Effector memory CD8-positive, alpha-beta T cell (primary cell): ENCODE measurements around the gene NUP93.

Experiments
- ATAC-seq: fragments of 150-1000 bp; cut with Tn5 transposase; replicated peaks from 2 replicates; pipeline ENCODE4 v1.10.0; 2021; ENCODE audit warnings: mild to moderate bottlenecking, moderate library complexity
- DNase-seq, 3 experiments: peaks; one replicate each; pipeline ENCODE4 v3.0.0; 2021
- H3K27ac Mint-ChIP-seq, 2 donors: one replicate each; pipeline ENCODE4 v1.8.0; 2022; ENCODE audit warnings: mild to moderate bottlenecking in 2 of 2, mixed read lengths in 2 of 2, moderate library complexity in 2 of 2
- H3K27me3 Mint-ChIP-seq, 2 donors: one replicate each; pipeline ENCODE4 v1.8.0; 2022; ENCODE audit warnings: mixed read lengths in 2 of 2
- H3K36me3 Mint-ChIP-seq: one replicate; pipeline ENCODE4 v1.8.0; 2022; ENCODE audit warnings: mild to moderate bottlenecking, moderate library complexity, mixed read lengths; ENCODE audit not compliant: insufficient read depth
- H3K4me1 Mint-ChIP-seq, 2 donors: one replicate each; pipeline ENCODE4 v1.8.0; 2022; ENCODE audit warnings: low read depth in 2 of 2, mixed read lengths in 2 of 2
- H3K4me3 Mint-ChIP-seq, 2 donors: one replicate each; pipeline ENCODE4 v1.8.0; 2022; ENCODE audit warnings: mild to moderate bottlenecking in 2 of 2, mixed read lengths in 2 of 2, moderate library complexity in 2 of 2
- H3K9me3 Mint-ChIP-seq, 2 donors: one replicate each; pipeline ENCODE4 v1.8.0; 2022; ENCODE audit warnings: mixed read lengths in 2 of 2

Gene NUP93

GRCh38 chr16:56763291-56763916, 33.5 kb downstream of the NUP93 start:
- no peak overlapping the region for H3K27ac Mint-ChIP-seq
- no peaks in the 10 kb centered on the region for H3K27me3 Mint-ChIP-seq
- no peaks in the 10 kb centered on the region for H3K9me3 Mint-ChIP-seq
- peaks cover 6% of the 10 kb centered on the region for H3K36me3 Mint-ChIP-seq
- H3K4me1 Mint-ChIP-seq = peaks cover 2 to 5% of the 10 kb centered on the region in 2 donors
- ATAC-seq = no peak
- no peak for DNase-seq
- H3K4me3 Mint-ChIP-seq = no peak overlapping the region

- no peak overlapping the region for H3K4me3 Mint-ChIP-seq
- DNase-seq (no peak), ATAC-seq (no peak)
- no peaks in the 10 kb centered on the region for H3K27me3 Mint-ChIP-seq
- no peak overlapping the region for H3K27ac Mint-ChIP-seq
- H3K9me3 Mint-ChIP-seq = no peaks in the 10 kb centered on the region
- no peaks in the 10 kb centered on the region for H3K36me3 Mint-ChIP-seq
- H3K4me1 Mint-ChIP-seq = peaks cover 2 to 6% of the 10 kb centered on the region in 2 donors
These were observed 34.9 kb downstream of the NUP93 start for GRCh38 chr16:56764835-56765234.

GRCh38 chr16:56765949-56766348, 36.0 kb downstream of the NUP93 start:
- DNase-seq (no peak), ATAC-seq (no peak)
- Mint-ChIP-seq H3K27ac (no peak overlapping the region), H3K36me3 (no peaks in the 10 kb centered on the region), H3K4me1 (peaks cover 3 to 15% of the 10 kb centered on the region in 2 donors), H3K4me3 (no peak overlapping the region), H3K9me3 (no peaks in the 10 kb centered on the region), H3K27me3 (no peaks in the 10 kb centered on the region)

GRCh38 chr16:56767024-56767423, 37.1 kb downstream of the NUP93 start:
- H3K27me3 Mint-ChIP-seq = no peaks in the 10 kb centered on the region
- ATAC-seq = no peak
- H3K9me3 Mint-ChIP-seq = no peaks in the 10 kb centered on the region
- no peak for DNase-seq
- no peak overlapping the region for H3K4me3 Mint-ChIP-seq
- peaks cover 10 to 25% of the 10 kb centered on the region in 2 donors for H3K4me1 Mint-ChIP-seq
- no peaks in the 10 kb centered on the region for H3K36me3 Mint-ChIP-seq
- no peak overlapping the region for H3K27ac Mint-ChIP-seq

GRCh38 chr16:56769677-56770076, 39.7 kb downstream of the NUP93 start:
- H3K27me3 Mint-ChIP-seq = no peaks in the 10 kb centered on the region
- H3K4me1 Mint-ChIP-seq = peaks cover 14 to 28% of the 10 kb centered on the region in 2 donors
- ATAC-seq = no peak
- no peak overlapping the region for H3K27ac Mint-ChIP-seq
- no peak overlapping the region for H3K4me3 Mint-ChIP-seq
- no peaks in the 10 kb centered on the region for H3K36me3 Mint-ChIP-seq
- DNase-seq = no peak
- H3K9me3 Mint-ChIP-seq = no peaks in the 10 kb centered on the region

- ATAC-seq (no peak), DNase-seq (no peak)
- Mint-ChIP-seq H3K27me3 (no peaks in the 10 kb centered on the region), H3K9me3 (no peaks in the 10 kb centered on the region), H3K4me1 (peaks cover 14 to 27% of the 10 kb centered on the region in 2 donors), H3K4me3 (no peak overlapping the region), H3K36me3 (no peaks in the 10 kb centered on the region), H3K27ac (peak overlapping the region; percentile 46 to 63)
These were observed 41.8 kb downstream of the NUP93 start for GRCh38 chr16:56771558-56772279.

GRCh38 chr16:56773532-56773931, 43.6 kb downstream of the NUP93 start:
- H3K9me3 Mint-ChIP-seq = no peaks in the 10 kb centered on the region
- H3K36me3 Mint-ChIP-seq = no peaks in the 10 kb centered on the region
- peaks cover 14 to 34% of the 10 kb centered on the region in 2 donors for H3K4me1 Mint-ChIP-seq
- no peak for ATAC-seq
- H3K27ac Mint-ChIP-seq = no peak overlapping the region
- no peaks in the 10 kb centered on the region for H3K27me3 Mint-ChIP-seq
- H3K4me3 Mint-ChIP-seq = no peak overlapping the region
- no peak for DNase-seq

- ATAC-seq (no peak), DNase-seq (no peak)
- Mint-ChIP-seq H3K27ac (no peak overlapping the region), H3K9me3 (no peaks in the 10 kb centered on the region), H3K27me3 (no peaks in the 10 kb centered on the region), H3K4me1 (peaks cover 14 to 39% of the 10 kb centered on the region in 2 donors), H3K4me3 (no peak overlapping the region), H3K36me3 (no peaks in the 10 kb centered on the region)
These were observed 44.2 kb downstream of the NUP93 start for GRCh38 chr16:56774016-56774680.

- no peak for ATAC-seq
- H3K9me3 Mint-ChIP-seq = no peaks in the 10 kb centered on the region
- no peaks in the 10 kb centered on the region for H3K36me3 Mint-ChIP-seq
- H3K4me1 Mint-ChIP-seq = peaks cover 17 to 42% of the 10 kb centered on the region in 2 donors
- H3K27me3 Mint-ChIP-seq = no peaks in the 10 kb centered on the region
- H3K4me3 Mint-ChIP-seq = no peak overlapping the region
- no peak for DNase-seq
- H3K27ac Mint-ChIP-seq = no peak overlapping the region
These were observed 45.2 kb downstream of the NUP93 start for GRCh38 chr16:56775162-56775561.

- H3K36me3 Mint-ChIP-seq = no peaks in the 10 kb centered on the region
- no peaks in the 10 kb centered on the region for H3K9me3 Mint-ChIP-seq
- no peak for DNase-seq
- H3K27ac Mint-ChIP-seq = no peak overlapping the region
- ATAC-seq = no peak
- peaks cover 20 to 45% of the 10 kb centered on the region in 2 donors for H3K4me1 Mint-ChIP-seq
- no peaks in the 10 kb centered on the region for H3K27me3 Mint-ChIP-seq
- no peak overlapping the region for H3K4me3 Mint-ChIP-seq
These were observed 46.6 kb downstream of the NUP93 start for GRCh38 chr16:56776562-56776961.

GRCh38 chr16:56777001-56777400, 47.1 kb downstream of the NUP93 start:
- DNase-seq (no peak), ATAC-seq (no peak)
- no peaks in the 10 kb centered on the region for H3K27me3 Mint-ChIP-seq
- no peak overlapping the region for H3K4me3 Mint-ChIP-seq
- H3K9me3 Mint-ChIP-seq = no peaks in the 10 kb centered on the region
- H3K27ac Mint-ChIP-seq = no peak overlapping the region
- H3K36me3 Mint-ChIP-seq = no peaks in the 10 kb centered on the region
- peaks cover 16 to 45% of the 10 kb centered on the region in 2 donors for H3K4me1 Mint-ChIP-seq

GRCh38 chr16:56777482-56777881, 47.6 kb downstream of the NUP93 start:
- Mint-ChIP-seq H3K9me3 (no peaks in the 10 kb centered on the region), H3K27ac (no peak overlapping the region), H3K27me3 (no peaks in the 10 kb centered on the region), H3K36me3 (no peaks in the 10 kb centered on the region), H3K4me3 (no peak overlapping the region), H3K4me1 (peaks cover 13 to 48% of the 10 kb centered on the region in 2 donors)
- DNase-seq (no peak), ATAC-seq (no peak)

GRCh38 chr16:56779906-56780305, 50.0 kb downstream of the NUP93 start:
- DNase-seq = no peak
- peak overlapping the region in 1 of 2 donors; percentile 46 for H3K27ac Mint-ChIP-seq
- no peaks in the 10 kb centered on the region for H3K27me3 Mint-ChIP-seq
- no peak overlapping the region for H3K4me3 Mint-ChIP-seq
- ATAC-seq = no peak
- peaks cover 14 to 48% of the 10 kb centered on the region in 2 donors for H3K4me1 Mint-ChIP-seq
- no peaks in the 10 kb centered on the region for H3K9me3 Mint-ChIP-seq
- H3K36me3 Mint-ChIP-seq = no peaks in the 10 kb centered on the region

GRCh38 chr16:56780646-56781045, 50.7 kb downstream of the NUP93 start:
- H3K9me3 Mint-ChIP-seq = no peaks in the 10 kb centered on the region
- ATAC-seq (peak; percentile 63), DNase-seq (no peak)
- H3K27me3 Mint-ChIP-seq = no peaks in the 10 kb centered on the region
- H3K4me1 Mint-ChIP-seq = peaks cover 14 to 48% of the 10 kb centered on the region in 2 donors
- peak overlapping the region; percentile 17 to 52 for H3K4me3 Mint-ChIP-seq
- H3K27ac Mint-ChIP-seq = no peak overlapping the region
- no peaks in the 10 kb centered on the region for H3K36me3 Mint-ChIP-seq
